Measurements from ENCODE around the gene TBCA.

Gene TBCA

DNA sequence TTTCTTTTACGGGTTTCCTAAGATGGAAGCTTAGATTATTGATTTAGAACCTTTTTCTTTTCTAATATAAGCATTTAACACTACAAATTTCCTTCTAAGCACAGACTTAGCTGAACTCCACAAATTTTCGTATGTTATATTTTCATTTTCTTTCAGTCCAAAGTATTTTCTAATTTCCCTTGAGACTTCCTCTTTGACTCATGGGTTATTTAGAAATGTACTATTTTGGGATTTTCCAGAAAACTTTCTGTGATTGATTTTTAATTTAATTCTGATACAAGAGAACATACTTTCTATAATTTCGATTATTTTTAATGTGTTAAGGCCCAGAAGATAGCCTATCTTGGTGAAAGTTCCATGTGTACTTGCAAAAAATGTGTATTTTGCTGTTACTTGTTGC, 19.7 kb upstream of the TBCA start:
- DNase-seq (ENCODE audit: low spot score) = no peak
- no peak for TF ChIP-seq CTCF (IDR thresholded peaks at IDR 0.05; ENCODE audit: extremely low read depth, missing control alignments)

DNA sequence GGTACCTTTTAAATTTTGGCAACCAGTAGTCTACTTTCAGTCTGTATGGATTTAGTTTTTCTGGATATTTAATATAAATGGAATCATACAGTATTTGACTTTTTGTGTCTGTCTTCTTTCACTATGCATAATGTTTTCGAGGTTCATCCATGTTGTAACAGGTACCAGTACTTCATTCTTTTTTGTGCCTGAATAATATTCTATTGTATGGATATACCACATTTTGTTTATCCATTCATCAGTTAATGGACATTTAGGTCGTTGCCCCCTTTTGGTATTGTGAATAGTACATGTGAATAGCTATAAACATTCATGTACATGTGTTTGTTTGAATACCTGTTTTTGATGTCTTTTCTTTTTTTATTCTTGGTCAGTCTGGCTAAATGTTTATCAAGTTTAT, 19.1 kb upstream of the TBCA start:
- TF ChIP-seq CTCF (IDR thresholded peaks at IDR 0.05; ENCODE audit: extremely low read depth, missing control alignments) = no peak

DNA sequence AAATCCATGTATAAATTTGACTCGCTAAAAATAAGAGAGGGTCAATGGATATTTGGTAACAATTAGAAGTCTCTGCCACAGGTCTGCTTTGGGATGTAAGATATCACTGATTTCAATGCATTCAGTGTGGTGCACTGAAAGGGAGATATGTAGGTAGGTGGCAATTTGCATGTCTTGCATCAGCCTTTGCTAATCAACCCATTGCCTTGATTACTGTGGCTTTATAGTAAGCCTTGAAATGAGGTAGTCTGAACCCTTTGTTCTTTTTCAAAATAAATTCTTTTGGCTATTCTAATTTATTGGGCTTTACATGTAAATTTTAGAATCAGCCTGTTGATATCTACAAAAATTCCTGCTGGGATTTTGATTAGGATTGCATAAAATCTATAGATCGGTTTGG, 15.8 kb upstream of the TBCA start:
- DNase-seq (ENCODE audit: low spot score) = no peak
- no peak for TF ChIP-seq CTCF (IDR thresholded peaks at IDR 0.05; ENCODE audit: extremely low read depth, missing control alignments)

More for the DNA sequence above, 19.1 kb upstream of the TBCA start:
- DNase-seq (ENCODE audit: low spot score) = no peak

- no peak for TF ChIP-seq CTCF (IDR thresholded peaks at IDR 0.05; ENCODE audit: extremely low read depth, missing control alignments)
- no peak for DNase-seq (ENCODE audit: low spot score)
These were observed 15.2 kb upstream of the TBCA start for GRCh38 chr5:77791356-77791755.

DNA sequence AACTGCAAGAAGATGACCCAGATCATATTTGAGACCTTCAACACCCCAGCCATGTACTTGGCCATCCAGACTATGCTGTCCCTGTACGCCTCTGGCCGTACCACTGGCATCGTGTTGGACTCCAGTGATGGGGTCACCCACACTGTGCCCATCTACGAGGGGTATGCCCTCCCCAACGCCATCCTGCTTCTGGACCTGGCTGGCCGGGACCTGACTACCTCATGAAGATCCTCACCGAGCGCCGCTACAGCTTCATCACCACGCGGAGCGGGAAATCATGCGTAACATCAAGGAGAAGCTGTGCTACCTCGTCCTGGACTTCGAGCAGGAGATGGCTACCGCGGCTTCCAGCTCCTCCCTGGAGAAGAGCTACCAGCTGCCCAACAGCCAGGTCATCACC, 9.1 kb upstream of the TBCA start:
- TF ChIP-seq CTCF (IDR thresholded peaks at IDR 0.05; ENCODE audit: extremely low read depth, missing control alignments) = no peak
- no peak for DNase-seq (ENCODE audit: low spot score)

DNA sequence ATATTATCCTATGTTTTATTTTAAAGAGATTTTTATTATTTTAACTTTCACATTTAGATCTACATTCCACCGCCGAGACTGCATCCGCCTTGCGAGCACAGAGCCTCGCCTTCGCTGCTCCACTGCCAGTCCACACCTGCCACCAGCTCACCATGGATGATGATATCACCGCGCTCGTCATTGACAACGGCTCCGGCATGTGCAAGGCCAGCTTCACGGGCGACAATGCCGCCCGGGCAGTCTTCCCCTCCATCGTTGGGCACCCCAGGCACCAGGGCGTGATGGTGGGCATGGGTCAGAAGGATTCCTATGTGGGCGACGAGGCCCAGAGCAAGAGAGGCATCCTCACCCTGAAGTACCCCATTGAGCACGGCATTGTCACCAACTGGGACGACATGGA, 8.6 kb upstream of the TBCA start:
- no peak for DNase-seq (ENCODE audit: low spot score)
- TF ChIP-seq CTCF (IDR thresholded peaks at IDR 0.05; ENCODE audit: extremely low read depth, missing control alignments) = no peak

GRCh38 chr5:77781076-77781475, 4.9 kb upstream of the TBCA start:
- no peak for TF ChIP-seq CTCF (IDR thresholded peaks at IDR 0.05; ENCODE audit: extremely low read depth, missing control alignments)

More at GRCh38 chr5:77781076-77781475, 4.9 kb upstream of the TBCA start:
- no peak for DNase-seq (ENCODE audit: low spot score)

Data from GM20000 (cell line).